GM10266 (cell line): ENCODE results near the gene GPR85.
"Not testable (repeated sequence)": the region's sequence is repeated elsewhere in the genome, so short reads cannot be mapped to it uniquely, and the experiment has no call there.

Experiments
- DNase-seq: peaks from one replicate; pipeline ENCODE4 v3.0.0; 2012; ENCODE audit errors: extremely low spot score
- CTCF ChIP-seq: IDR thresholded peaks from 2 replicates; pipeline ENCODE4 v1.5.1; 2012; ENCODE audit warnings: mild to moderate bottlenecking, low read depth; ENCODE audit not compliant: control insufficient read depth, insufficient read depth; ENCODE audit errors: missing control alignments

Gene GPR85

GRCh38 chr7:113054938-113055337, 31.7 kb downstream of the GPR85 start:
- no peak for TF ChIP-seq CTCF
- no peak for DNase-seq

- DNase-seq: not testable (repeated sequence)
Observed at GRCh38 chr7:113054272-113054671, 32.4 kb downstream of the GPR85 start.

- not testable (repeated sequence) for DNase-seq
Observed at GRCh38 chr7:113049221-113049620, 37.4 kb downstream of the GPR85 start.

- TF ChIP-seq CTCF: no peak
Observed at GRCh38 chr7:113046453-113046852, 40.2 kb downstream of the GPR85 start.

GRCh38 chr7:113045379-113045778, 41.2 kb downstream of the GPR85 start:
- no peak for DNase-seq
- no peak for TF ChIP-seq CTCF

More at GRCh38 chr7:113046453-113046852, 40.2 kb downstream of the GPR85 start:
- DNase-seq: no peak

GRCh38 chr7:113044394-113044793, 42.2 kb downstream of the GPR85 start:
- no peak for TF ChIP-seq CTCF
- DNase-seq: no peak

- no peak for TF ChIP-seq CTCF
- no peak for DNase-seq
Observed at GRCh38 chr7:113040849-113041248, 45.8 kb downstream of the GPR85 start.

- TF ChIP-seq CTCF: no peak
- no peak for DNase-seq
Observed at GRCh38 chr7:113033959-113034358, 52.7 kb downstream of the GPR85 start.
